CMK (cell line): Measurements from ENCODE around the gene IRF6.
"Not testable (repeated sequence)": the region's sequence is repeated elsewhere in the genome, so short reads cannot be mapped to it uniquely, and the experiment has no call there.

Experiments
- DNase-seq: peaks from one replicate; pipeline ENCODE4 v3.0.0-alpha.2; 2010; ENCODE audit warnings: low read depth

IRF6 gene

DNA sequence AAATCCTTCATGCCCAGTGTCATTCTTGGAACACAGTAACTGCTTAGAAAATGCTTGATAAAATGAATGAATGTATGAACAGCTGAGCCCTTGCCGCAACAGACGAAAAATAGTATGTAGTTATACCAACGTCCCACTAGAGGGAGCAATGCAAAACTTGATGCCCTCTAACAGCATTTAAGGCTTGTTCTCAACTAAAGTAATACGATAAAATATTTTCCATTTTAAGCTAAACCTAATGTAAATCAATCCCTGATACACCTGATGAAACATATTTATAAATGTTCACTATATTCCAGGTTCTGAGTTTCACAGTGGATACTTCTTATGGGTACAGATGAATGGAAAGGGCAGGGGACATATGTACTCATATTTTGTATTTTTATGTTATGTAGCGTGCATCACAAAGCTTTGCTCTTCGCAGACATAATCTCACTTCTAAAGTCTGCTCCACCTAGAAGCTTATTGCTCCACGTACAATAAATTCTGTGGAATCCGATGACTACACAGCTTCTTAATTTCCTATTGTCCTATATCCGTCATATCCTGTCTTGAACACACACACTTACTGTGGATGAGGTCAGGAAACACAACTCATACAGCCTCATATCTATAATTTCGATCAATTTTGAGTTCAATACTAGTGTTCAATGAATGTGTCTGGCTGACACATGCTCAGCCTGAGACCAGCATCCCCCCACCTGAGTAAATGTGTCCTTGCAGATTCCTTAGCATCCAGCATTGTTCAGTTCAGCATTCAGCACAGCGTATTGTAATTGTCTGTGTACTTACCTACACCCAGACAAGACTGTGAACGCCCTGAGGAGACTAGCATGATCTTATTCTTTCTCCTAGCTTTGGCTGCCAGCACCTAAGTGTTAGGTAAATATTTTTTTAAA lies 17.4 kb upstream of the IRF6 start:
- DNase-seq, result peak; percentile 52

DNA sequence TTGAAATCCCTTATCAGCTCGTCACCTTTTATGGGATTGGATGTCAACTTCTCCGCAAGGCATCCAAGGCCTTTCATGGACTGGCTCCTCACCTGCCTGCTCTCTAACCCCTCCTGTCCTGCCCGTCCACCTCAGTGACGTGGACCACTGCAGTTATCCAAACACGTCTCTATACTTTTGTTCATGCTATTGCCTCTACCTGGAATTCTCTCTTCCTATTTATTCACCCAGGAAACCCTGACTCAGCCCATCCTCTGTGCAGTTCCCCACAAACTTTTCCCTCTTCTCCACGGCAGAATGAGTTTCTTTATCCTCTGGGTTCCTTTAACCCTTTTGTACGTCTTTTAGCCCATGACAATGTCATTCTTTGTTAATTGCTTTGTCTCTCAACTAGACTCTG lies 16.8 kb upstream of the IRF6 start:
- DNase-seq, result no peak

DNA sequence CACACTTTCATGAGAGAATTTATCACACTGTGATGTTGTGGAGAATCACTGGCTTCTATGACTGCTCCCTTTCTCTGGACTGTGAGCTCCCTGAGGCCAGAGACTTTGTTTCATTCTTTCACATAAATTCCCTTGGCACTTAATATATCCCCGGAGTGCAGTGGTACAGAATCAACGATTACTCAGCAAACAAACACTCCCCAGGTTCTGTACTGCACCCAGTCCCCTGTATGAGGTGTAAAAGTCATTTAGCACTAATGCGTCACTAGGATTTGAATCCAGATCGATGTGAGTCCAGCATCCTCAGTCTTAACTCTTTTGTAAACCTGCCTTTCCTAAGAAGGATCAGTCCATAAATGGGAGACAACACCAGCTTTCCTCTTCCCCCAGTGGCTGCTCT lies 15.0 kb upstream of the IRF6 start:
- DNase-seq, result no peak

DNA sequence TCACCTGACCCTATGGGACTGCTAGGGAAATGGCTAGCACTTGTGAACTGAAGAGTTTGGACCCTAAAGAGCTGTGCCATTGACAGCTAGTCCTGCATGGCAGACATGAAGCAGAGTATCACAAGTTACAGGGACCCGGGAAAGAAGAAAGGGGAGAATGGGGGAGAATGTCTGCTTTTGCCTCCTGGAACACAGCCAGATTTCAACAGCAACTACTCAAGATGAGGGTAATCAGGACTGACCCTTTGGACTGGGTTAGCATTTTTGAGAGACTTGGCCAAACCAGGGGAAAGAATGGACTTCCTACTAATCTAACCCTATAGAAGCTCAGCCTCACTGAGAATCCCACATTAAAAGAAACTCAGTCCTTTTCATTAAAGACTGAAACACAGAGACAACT lies 13.1 kb upstream of the IRF6 start:
- no peak for DNase-seq

DNA sequence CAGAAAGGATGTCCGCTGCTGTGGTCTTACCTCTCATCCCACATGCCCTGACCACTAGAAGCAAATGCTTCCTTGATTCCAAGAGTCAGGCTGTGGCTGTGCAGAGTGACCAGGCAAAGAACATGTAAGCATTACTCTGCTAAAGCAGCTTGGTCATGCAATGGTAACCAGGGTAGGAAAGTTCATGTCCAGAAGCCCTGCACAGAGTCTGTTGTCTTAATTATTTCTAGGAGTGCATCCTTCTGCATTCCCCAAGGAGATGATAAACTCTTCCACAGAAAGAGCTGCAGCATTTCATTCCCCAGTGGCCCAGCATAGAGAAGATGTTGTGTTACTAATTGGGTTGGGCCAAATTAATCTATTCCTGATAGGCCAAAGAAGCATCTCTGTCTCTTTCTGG lies 11.7 kb upstream of the IRF6 start:
- DNase-seq, result no peak

DNA sequence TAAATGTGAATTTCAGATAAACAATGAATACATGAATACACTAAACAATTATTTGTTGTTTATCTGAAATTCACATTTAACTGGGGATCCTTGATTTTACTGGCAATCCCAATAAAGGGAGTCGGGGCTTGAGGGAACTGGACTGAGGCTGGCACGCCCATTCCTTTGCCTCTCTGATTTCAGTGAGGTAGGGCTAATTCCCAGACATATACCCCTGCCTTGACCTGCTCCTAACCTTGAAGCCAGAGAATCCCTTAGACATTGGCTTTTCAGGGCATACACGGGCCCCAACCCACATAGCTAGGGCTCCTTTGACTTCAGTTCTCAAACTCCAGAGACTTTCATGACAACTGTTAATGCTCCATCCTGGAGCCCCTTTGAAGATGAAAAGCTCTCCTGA lies 11.0 kb upstream of the IRF6 start:
- no peak for DNase-seq

DNA sequence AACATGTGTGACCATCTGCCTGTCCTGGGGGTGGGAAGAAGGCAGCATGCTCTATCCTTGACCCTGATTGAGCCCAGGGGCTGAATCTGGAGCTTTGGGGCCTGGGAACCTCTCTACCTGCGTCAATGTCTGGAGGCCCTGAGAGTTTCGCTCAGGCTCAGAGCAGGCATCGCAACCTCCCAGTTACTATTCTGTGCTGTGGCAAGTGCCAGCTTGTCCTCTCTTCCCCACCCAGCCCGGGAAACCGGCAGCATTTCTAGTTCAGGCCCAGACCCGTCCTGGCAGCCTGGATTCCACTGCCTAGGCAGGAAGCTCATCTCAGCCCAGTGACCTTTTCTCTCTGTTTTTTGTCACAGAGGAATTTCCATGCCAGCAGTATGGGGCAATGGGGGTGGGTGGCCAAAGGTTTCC lies 10.0 kb upstream of the IRF6 start:
- DNase-seq, result no peak

DNA sequence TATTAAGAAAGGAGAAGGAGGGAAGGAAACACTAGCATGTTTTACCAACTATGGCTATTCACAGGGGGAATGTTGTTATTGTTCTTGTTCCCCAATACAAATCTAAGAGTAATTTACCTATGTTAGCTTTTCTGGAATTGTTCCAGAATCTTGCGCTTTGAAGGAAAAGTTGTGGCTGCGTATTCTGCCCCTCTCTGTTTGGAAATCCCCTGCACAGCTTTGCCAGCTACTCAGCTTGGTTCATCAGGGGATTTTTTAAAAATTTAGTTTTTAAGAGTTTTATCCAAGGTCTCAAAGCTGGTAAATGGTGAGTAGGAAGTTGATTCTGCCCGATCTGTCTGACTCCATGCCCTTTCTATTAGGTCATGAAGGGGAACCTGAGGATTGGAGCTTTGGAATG lies 9.5 kb upstream of the IRF6 start:
- no peak for DNase-seq

DNA sequence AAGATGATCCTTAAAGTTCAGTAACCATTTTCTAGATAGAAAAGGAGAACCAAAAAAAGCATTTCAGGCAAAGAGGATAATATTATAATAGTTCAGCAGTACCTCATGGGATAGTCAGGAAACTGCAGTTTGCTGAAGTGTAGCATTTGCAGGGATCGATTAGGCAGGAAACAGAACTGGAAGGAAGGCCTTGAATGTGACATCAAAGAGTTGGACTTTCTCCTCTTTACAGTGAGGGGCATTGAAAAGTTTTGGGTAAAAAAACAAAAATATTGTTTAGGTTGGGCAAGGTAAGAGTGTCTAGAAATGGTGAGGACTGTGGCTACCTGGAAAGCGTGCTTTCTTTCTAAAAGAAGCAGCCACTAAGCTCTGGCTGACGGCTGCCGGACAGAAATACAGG lies 8.0 kb upstream of the IRF6 start:
- no peak for DNase-seq

DNA sequence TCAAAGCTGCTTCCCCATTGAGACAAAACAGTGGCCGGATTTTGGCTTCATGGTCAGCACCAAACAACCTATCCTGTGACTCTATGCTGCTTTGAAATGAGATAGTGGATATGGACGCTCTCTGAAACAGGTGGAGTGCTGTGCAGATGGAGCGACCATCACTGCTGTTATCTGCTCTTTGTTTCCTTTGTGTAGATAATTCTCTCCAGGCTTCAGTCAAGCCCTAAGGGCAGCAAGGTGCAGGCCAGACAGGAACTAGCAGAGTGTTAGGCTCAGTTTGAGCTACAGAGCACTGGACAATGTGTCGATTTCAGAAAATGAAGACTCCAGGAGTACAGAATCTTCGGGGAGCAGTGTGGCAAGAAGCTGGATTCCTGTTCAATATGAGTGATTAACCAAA lies 4.8 kb upstream of the IRF6 start:
- no peak for DNase-seq

DNA sequence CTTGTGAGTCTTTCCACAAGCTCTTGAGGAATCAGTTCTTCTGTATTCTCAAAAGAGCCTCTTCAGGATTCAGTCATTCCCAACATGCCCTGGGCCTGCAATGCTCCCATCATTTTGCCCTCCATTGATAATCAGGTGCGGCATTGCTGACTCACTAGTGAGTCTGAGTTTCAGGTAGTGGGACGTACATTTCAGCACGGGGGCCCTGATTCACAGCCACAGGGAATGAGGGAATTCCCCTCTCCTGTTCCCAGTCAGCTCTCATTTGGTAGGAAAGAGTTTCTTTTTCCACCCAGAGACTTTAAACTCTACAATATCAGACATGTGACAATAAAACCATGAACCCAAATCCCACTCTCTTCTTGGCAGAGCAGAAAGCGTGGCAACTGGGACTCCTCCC lies 3.7 kb upstream of the IRF6 start:
- DNase-seq, result no peak

DNA sequence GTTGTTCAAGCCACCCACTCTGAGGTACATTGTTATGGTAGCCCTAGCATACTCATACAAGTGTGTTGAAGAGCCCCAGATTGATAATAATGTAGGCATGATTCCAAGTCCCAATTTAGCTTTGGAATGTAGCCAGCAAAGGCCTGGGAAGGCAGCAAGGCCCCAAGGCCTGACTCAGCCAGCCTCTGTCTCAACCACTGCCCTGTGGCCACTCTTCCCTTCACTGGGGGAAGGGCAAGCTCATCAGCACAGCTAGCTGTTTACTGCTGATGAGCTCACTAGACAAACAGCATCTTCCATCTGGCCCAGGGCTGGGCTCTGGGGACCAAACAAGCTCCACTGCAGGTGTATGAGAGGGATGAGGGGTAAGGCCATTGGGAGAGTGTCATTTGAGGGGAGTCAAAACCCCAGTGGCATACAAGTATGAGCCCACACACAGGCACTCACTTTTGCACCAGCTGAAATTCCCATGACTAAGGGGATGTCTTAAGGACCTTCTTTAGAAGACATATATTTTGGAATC lies 2.2 kb upstream of the IRF6 start:
- DNase-seq, result no peak

DNA sequence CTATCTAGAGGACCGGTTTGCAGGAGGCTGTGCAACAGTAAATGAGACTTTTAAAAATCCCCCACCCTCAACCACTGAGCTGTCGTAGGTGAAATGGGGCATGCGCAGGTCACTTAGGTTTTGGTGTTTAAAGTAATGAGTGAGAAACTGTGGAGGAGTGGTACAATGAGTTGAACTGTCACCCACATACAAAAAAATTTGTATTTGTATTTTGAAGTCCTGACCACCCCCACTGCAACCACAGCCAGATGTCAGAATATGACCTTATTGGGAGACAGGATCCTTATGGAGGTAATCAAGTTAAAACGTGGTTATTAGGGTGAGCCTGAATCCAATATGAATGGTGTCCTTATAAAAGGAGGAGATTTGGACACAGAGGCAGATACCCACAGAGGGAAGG lies 1.6 kb upstream of the IRF6 start:
- no peak for DNase-seq

DNA sequence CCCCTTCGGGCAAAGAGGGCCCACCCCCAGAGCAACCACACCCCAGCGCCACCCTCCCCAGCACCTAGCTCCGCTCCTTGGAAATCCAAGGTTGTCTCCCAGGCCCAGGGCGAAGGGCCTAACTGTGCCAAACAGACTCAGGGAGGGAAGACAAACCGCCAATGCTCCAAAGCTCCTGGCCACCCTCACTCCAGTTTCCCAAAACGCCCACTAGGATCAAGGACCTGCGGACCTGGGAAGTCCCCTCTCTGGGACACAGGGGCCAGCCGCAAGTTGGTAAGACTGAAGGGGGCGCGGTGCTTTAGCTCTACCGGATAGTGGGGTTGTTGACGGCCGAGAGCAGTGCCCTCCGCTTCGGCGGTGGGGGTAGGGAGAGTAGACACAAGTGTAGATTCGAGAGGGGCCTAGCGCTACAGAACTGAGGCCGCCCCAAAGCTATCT lies 581 bp downstream of the IRF6 start:
- DNase-seq, result no peak

DNA sequence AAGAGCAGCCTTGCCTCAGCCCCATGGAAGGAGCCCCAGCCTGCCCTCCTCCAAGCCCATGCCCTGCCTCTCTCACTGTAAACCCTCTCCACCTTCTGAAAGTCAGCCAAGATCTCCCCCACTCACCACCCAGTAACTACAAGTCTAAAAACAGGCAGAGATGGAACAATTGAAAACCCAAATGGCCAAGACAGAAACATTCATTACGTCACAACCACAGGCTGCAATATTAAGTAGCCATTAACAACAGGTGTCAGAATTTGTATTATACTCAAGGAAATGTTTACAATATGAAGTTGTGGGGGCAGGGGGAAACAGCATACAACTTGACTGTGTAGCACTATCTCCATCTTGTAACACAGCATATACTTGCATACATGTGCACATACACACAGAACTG lies 2.4 kb downstream of the IRF6 start:
- no peak for DNase-seq

DNA sequence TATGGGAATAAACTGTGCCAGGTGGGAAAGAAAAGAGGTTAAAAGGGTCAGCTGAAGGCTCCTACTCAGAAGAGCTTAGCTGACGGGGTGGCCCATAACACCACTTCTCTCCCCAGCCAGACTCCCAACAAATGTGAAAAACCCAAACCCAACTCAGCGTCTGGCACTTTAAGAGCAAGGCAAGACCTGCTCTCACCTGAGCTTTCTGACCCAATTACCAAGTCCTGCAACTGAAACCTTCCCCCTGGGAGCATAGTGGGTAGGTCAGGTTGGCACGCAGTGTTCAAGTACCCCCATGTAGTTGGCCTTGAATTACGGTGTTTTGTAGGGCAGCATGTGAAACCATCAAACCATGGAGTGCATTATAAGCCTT lies 3.2 kb downstream of the IRF6 start:
- DNase-seq, result no peak

DNA sequence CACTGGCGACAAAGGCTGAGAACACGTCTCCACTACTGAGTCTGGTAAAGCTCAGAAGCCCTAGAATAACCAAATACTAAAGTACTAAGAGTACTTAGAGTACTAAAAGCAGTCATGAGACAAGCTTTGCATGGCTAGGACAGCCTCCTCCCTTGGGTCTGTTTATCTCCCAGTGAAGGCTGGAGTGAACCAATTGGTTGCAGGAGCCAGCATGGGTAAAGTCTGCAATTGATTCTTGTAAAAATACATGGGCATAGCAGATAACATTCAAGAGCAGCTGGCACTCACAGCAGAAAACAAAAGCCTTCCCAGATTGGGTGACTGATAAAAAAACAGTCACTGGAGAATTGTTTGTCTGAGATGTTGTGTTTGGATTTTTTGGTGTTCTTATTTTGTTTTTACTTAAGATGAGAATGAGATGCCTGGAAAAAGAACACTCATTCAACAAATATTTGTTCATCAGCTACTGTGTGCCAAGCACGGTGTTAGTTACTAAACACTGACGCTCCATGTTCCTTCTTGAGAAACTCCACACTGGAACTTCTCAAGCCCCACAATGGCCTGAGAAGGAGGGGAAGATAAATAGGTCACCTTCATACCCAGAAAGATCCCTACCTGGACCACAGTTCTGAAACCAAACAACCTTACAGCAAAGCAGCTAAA lies 3.7 kb downstream of the IRF6 start:
- no peak for DNase-seq

DNA sequence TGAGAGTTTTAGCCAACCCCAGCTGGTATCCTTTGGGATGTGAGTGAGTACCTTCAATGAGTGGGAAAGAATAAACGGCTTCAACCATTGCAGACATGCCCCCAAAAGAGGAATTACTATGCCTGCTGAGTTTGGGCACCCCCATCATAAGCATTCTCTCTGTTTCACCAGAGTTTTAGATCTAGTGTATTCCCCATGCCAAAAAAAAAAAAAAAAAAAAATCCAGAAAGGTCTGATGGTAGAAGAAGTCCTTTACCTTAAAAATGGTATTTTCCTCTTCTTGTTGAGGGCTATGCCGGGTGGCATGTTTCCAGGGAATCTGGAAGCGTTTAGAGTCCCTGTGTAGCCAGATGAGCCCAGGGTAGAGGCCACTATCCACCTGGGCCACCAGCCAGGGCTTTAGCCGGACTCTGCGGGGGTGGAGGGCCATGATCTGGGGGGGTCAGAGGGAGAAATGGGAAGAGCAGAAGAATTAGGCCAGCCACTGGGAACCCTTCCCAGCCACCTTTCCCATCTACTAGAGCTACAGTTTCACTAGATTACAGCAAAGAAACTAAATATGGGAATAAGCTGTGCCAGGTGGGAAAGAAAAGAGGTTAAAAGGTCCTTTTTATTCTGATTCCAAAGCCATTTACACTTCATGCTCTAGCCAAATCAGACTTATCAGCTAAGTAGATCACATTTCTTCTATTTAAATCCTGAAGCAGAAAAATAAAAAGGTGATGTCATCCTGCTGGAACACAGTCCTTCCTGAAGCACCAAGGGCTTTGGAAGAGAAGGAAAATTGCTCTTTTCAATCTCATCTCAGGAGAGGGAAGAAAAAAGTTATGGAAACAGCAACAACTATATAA lies 4.7 kb downstream of the IRF6 start:
- DNase-seq, result no peak

DNA sequence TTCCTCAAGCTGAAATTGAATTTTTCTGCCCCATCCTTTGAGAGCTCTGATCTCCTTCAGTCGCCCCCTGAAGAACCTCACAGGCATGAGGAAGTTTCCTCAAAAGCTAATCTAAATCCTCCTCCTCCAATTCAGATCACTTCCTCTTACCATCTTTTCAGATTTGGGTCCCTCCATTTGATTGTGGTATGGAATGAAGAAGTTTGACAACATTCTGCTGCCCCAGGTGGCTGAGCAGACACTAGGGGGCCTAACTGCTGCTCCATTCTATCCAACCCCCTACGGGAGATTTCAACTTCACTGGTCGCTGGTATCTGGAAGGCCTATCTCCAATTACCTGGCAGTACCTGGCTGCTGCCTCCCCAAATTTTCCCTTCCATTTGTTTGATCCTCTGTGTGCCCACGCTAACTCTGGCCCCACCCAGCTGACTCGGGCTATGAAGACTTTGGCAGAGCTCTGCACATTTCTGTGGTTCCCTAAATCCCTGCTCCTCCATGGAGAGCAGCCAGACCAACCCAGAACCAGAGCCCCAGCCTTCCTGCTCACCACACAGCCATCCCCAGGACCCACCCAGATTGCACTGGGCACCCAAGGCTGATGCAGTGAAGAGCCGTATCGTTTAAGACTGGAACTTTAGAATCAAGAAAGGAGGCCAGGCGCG lies 7.8 kb downstream of the IRF6 start:
- DNase-seq, result no peak

DNA sequence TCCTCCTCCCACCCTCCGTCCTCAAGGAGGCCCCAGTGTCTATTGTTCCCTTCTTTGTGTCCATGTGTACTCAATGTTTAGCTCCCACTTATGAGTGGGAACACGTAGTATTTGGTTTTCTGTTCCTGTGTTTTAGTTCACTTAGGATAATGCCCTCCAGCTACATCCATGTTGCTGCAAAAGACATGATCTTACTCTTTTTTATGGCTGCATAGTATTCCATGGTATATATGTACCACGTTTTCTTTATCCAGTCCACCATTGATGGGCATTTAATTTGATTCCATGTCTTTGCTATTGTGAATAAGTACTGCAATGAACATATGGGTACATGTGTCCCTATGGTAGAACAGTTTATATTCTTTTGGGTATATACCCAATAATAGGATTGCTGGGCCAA lies 12.2 kb downstream of the IRF6 start:
- not testable (repeated sequence) for DNase-seq

DNA sequence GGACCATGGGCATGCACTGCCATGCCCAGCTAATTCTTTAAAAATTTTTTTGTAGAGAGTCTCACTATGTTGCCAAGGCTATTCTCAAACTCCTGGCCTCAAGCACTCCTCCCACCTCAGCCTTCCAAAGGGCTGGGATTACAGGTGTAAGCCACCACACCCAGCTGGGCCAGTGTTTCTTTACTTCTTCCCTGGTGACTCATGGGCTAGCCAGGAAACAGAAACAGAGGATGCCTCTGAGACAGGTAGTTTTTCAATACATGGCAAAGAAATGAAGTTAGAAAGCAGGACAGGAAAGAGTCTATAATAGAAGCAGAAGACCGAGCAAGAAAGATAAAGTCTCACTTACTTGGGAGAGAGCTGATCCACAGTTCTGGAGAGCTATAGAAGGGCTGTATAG lies 14.0 kb downstream of the IRF6 start:
- DNase-seq, result no peak
